Mammary epithelial cell (primary cell): ENCODE measurements around the gene SHC2.

Experiments used
- CTCF ChIP-seq, 2 donors: IDR thresholded peaks in 1 of 2; conservative IDR thresholded peaks in 1 of 2; 2 replicates each; pipeline ENCODE4 v1.5.1; 2011 to 2012; ENCODE audit warnings: inconsistent platforms in 2 of 2, low read length in 2 of 2, mild to moderate bottlenecking in 2 of 2, control low read depth in 1 of 2, low read depth in 1 of 2; ENCODE audit not compliant: insufficient read depth in 1 of 2; ENCODE audit errors: extremely low read depth in 1 of 2
- EZH2 ChIP-seq: IDR thresholded peaks from 2 replicates; pipeline ENCODE4 v1.6.1; 2012; ENCODE audit warnings: low read length, inconsistent platforms, borderline replicate concordance

GRCh38 chr19:437041-437440, 23.8 kb downstream of the SHC2 start:
- TF ChIP-seq CTCF (conservative IDR thresholded peaks at IDR 0.05 in 1 of 2, IDR thresholded peaks at IDR 0.05 in 1 of 2; ENCODE audit: extremely low read depth in 1 of 2, insufficient read depth in 1 of 2, low read depth in 1 of 2, low read length in 2 of 2) (no peak), EZH2 (no peak)
